Esophagus muscularis mucosa (tissue), 4 donors: Measurements from ENCODE around the gene HSDL1. TPM values are rescaled to one million over a fixed set of nuclear protein-coding genes. Genes with fewer than 3 reads are reported as not detected.

Source experiments
- DNase-seq: peaks from one replicate; pipeline ENCODE4 v3.0.0-alpha.2; 2017; ENCODE audit errors: extremely low spot score
- H3K27ac ChIP-seq, 4 donors: fragments of 200-600 bp; sonication (generic); replicated peaks in 1 of 4; 1 replicate in 3 of 4; 2 replicates in 1 of 4; pipeline ENCODE4 v1.5.1; 2016 to 2019; ENCODE audit warnings: mild to moderate bottlenecking in 1 of 4
- H3K27me3 ChIP-seq, 4 donors: fragments of 200-600 bp; sonication (generic); one replicate each; pipeline versions ENCODE4 v1.5.1 to v1.6.0; 2016 to 2019
- H3K36me3 ChIP-seq, 4 donors: fragments of 200-600 bp; sonication (generic); one replicate each; pipeline ENCODE4 v1.5.1; 2016 to 2019
- H3K4me1 ChIP-seq, 4 donors: fragments of 200-600 bp; sonication (generic); one replicate each; pipeline ENCODE4 v1.5.1; 2016 to 2019
- H3K4me3 ChIP-seq, 4 donors: fragments of 200-600 bp; sonication (generic); 1 replicate in 2 of 4; 2 replicates in 2 of 4; pipeline ENCODE4 v1.5.1; 2016 to 2019; ENCODE audit warnings: mild to moderate bottlenecking in 4 of 4, moderate library complexity in 1 of 4
- H3K9me3 ChIP-seq, 4 donors: fragments of 200-600 bp; sonication (generic); 1 replicate in 3 of 4; 2 replicates in 1 of 4; pipeline ENCODE4 v1.5.1; 2016 to 2019
- EP300 ChIP-seq: sonication (generic); formaldehyde crosslinking; IDR thresholded peaks from one replicate; pipeline ENCODE4 v1.6.1; 2017; ENCODE audit warnings: antibody characterized with exemption
- POLR2A ChIP-seq: fragments of 450-650 bp; IDR thresholded peaks from one replicate; pipeline ENCODE4 v1.6.1; 2017; ENCODE audit warnings: antibody characterized with exemption, moderate library complexity, mild to moderate bottlenecking, low read depth
- POLR2AphosphoS5 ChIP-seq, 2 donors: sonication (generic); formaldehyde crosslinking; IDR thresholded peaks; one replicate each; pipeline ENCODE4 v1.6.1; 2017; ENCODE audit warnings: antibody characterized with exemption in 2 of 2
- WGBS: methylation state at CpG from one replicate; pipeline ENCODE4 v1.1.5; 2018; 5-methylcytosine and 5-hydroxymethylcytosine counted together
- intact Hi-C: fragments of 100-400 bp; cut with DNase I; formaldehyde crosslinking; loops from one replicate; pipeline ENCODE4 v1.15.1; 2023
- total RNA-seq, 4 donors: library from RNA; depleted of rRNA; stranded (reverse); fragments of >200 nt; gene quantifications; one replicate each; pipeline versions ENCODE4 v1.1.0 to v1.2.1, GENCODE V29; 2016
- TF ChIP-seq, protein P1 (sequence below), 3 experiments: fragments of 200-600 bp in 2 of 3; fragments of 450-650 bp in 1 of 3; sonication (generic) in 2 of 3; IDR thresholded peaks; one replicate each; pipeline ENCODE4 v1.5.1; 2017 to 2019; ENCODE audit warnings: antibody characterized with exemption in 3 of 3, mild to moderate bottlenecking in 2 of 3, moderate library complexity in 1 of 3

The HSDL1 gene
- total RNA-seq, 4 donors from 2014 or later = 7.1 to 14.6 (median 11.4) TPM

DNA sequence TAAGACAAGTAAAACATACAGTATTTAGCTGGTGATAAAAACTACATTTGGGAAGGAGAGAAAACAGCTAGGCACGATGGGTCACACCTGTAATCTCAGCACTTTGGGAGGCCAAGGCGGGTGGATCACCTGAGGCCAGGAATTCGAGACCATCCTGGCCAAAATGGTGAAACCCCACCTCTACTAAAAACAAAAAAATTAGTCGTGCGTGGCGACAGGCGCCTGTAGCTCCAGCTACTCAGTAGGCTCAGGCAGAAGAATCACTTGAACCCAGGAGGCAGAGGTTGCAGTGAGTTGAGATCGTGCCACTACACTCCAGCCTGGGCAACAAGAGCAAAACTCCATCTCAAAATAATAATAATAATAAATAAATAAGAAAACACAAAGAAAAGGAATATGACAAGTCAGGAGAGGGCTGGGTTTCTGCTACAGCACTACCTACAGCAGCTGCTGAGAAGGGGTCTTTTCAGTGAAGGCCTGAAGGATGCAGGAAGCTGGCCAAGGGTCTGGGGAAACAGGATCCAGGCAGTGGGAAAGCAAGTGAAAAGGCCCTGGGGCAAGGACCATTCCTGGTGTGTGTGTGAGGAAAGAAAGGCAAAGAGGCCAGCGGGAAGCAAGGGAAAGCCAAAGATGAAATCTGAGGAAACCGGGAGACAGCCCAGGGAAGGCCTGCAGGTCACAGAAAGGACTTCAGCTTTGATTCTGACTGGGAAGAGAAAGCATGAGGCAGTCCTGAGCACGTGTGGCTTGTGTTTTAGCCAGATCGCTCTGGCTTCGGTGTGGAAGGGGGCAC is 38.8 kb downstream of the HSDL1 start:
- 88% methylated on average over 13 of the region's 13 CpGs for WGBS
- DNase-seq = no peak
- H3K36me3 ChIP-seq = peaks cover 0 to 48% (median 20%) of the 10 kb centered on the region in 4 donors
- H3K4me1 ChIP-seq = peaks cover 23 to 63% (median 37%) of the 10 kb centered on the region in 4 donors
- H3K4me3 ChIP-seq = no peak overlapping the region
- no peak overlapping the region for H3K27ac ChIP-seq
- no peaks in the 10 kb centered on the region for H3K27me3 ChIP-seq
- intact Hi-C loops = no loop called here
- no peak for TF ChIP-seq POLR2AphosphoS5 (IDR thresholded peaks at IDR 0.05)
- TF ChIP-seq POLR2A = no peak
- TF ChIP-seq, protein P1, sequence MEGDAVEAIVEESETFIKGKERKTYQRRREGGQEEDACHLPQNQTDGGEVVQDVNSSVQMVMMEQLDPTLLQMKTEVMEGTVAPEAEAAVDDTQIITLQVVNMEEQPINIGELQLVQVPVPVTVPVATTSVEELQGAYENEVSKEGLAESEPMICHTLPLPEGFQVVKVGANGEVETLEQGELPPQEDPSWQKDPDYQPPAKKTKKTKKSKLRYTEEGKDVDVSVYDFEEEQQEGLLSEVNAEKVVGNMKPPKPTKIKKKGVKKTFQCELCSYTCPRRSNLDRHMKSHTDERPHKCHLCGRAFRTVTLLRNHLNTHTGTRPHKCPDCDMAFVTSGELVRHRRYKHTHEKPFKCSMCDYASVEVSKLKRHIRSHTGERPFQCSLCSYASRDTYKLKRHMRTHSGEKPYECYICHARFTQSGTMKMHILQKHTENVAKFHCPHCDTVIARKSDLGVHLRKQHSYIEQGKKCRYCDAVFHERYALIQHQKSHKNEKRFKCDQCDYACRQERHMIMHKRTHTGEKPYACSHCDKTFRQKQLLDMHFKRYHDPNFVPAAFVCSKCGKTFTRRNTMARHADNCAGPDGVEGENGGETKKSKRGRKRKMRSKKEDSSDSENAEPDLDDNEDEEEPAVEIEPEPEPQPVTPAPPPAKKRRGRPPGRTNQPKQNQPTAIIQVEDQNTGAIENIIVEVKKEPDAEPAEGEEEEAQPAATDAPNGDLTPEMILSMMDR (IDR thresholded peaks at IDR 0.05) = no peak
- no peaks in the 10 kb centered on the region for H3K9me3 ChIP-seq

DNA sequence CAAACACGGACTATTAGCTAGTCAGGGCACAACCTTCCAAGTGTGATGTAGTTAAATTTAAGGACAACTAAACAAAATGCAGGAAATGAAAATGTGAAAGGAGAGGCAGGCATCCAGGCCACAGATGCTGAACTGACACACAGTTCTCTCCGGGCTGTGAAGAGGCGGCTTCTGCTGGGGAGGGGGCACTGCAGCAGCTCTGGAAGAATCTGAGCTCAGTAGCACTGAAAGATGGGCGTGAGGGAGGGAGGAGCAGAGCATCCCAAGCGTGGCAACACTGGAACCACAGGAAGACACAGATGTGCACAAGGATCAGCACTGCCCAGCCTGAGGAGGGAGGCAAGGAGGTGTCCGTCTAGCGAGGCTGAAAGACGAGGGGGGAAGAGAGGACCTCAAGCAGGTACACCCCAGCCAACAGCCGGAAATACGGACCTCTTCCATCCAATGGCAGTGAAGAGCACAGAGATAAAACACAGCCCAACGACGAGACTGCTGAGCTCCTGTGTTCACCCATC is 39.6 kb downstream of the HSDL1 start:
- Histone ChIP-seq H3K4me3 (no peak overlapping the region), H3K27me3 (no peaks in the 10 kb centered on the region), H3K27ac (no peak overlapping the region), H3K9me3 (no peaks in the 10 kb centered on the region), H3K36me3 (peaks cover 3 to 56% (median 25%) of the 10 kb centered on the region in 4 donors), H3K4me1 (peaks cover 23 to 55% (median 29%) of the 10 kb centered on the region in 4 donors)
- intact Hi-C loops = no loop called here
- no peak for DNase-seq
- no peak for TF ChIP-seq POLR2A
- 79% methylated on average over 12 of the region's 12 CpGs for WGBS

DNA sequence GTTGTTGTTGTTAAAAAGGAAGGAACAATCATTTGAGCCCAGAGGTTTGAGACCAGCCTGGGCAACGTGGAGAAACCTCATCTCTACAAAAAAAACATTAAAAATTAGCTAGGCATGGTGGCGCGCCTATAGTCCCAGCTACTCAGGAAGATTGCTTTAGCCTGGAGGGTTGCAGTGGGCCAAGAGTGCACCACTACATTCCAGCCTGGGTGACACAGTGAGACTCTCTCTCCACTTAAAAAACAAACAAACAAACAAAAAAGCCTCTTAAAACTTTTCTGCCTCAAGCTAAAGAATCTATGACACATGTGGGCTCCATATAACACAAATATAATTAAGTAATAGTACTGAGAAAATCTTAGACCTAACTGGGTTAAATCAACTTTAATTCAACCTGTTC is 40.7 kb downstream of the HSDL1 start:
- WGBS = 83% methylated on average over 3 of the region's 3 CpGs
- Histone ChIP-seq H3K4me1 (peaks cover 16 to 44% (median 20%) of the 10 kb centered on the region in 4 donors), H3K27ac (no peak overlapping the region), H3K9me3 (no peaks in the 10 kb centered on the region), H3K27me3 (no peaks in the 10 kb centered on the region), H3K4me3 (no peak overlapping the region), H3K36me3 (peaks cover 3 to 63% (median 30%) of the 10 kb centered on the region in 4 donors)
- DNase-seq = no peak
- intact Hi-C loops = no loop called here
- TF ChIP-seq, protein P1 (IDR thresholded peaks at IDR 0.05) = no peak
- TF ChIP-seq EP300 = no peak
- TF ChIP-seq POLR2A = no peak
- TF ChIP-seq POLR2AphosphoS5 (IDR thresholded peaks at IDR 0.05) = no peak

DNA sequence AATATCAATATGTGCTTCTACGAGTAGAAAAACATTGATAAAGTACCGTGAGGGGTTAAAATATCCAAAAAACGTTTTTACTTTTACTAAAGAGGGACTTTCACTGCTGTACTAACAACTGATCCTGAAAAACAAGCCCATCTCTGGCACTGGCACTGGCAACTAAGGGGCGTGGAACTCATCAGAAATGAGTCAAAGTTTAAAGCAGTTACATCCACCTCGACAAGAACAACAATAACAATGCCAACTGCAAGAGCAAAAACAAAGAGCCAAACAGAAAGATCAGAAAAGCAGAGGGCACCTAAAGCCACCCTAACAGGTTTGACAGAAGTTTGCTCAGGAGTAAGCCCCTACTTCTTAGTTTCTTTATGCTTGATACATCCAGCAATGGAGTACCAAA is 41.3 kb downstream of the HSDL1 start:
- 73% methylated on average over 5 of the region's 5 CpGs for WGBS
- H3K27ac ChIP-seq = no peak overlapping the region
- intact Hi-C loops = no loop called here

DNA sequence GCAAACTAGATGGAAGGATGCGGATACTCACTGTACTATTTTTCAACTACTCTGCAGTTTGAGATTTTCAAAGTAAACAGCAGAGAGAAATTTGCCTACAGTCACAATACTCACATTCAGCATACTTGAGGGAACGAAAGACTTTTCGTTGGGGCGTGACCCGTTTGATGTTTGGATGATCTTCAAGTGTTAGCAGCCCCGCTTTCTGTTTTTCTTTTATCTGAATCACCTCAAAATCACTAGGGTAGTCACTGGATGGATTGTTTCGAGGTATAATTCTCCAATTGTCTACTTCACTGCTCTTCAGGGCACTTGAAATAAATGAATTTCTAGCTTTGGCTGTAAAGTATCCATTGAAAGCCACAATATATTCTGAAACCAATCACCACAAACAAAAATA is 46.0 kb downstream of the HSDL1 start:
- Histone ChIP-seq H3K9me3 (no peaks in the 10 kb centered on the region), H3K4me3 (no peak overlapping the region), H3K27ac (no peak overlapping the region), H3K36me3 (peaks cover 28 to 77% (median 61%) of the 10 kb centered on the region in 4 donors), H3K27me3 (no peaks in the 10 kb centered on the region), H3K4me1 (peaks cover 5 to 8% (median 7%) of the 10 kb centered on the region in 4 donors)
- 96% methylated on average over 7 of the region's 7 CpGs for WGBS
- DNase-seq = no peak
- intact Hi-C loops = no loop called here
- TF ChIP-seq POLR2A (no peak), EP300 (no peak), POLR2AphosphoS5 (IDR thresholded peaks at IDR 0.05) (no peak)
- TF ChIP-seq, protein P1 (IDR thresholded peaks at IDR 0.05) = no peak

More for the DNA sequence above, 41.3 kb downstream of the HSDL1 start:
- peaks cover 15 to 39% (median 19%) of the 10 kb centered on the region in 4 donors for H3K4me1 ChIP-seq
- peaks cover 3 to 63% (median 32%) of the 10 kb centered on the region in 4 donors for H3K36me3 ChIP-seq
- H3K27me3 ChIP-seq = no peaks in the 10 kb centered on the region
- no peak for TF ChIP-seq EP300
- TF ChIP-seq, protein P1 (IDR thresholded peaks at IDR 0.05) = no peak
- TF ChIP-seq POLR2AphosphoS5 (IDR thresholded peaks at IDR 0.05) = no peak
- no peak for TF ChIP-seq POLR2A
- no peaks in the 10 kb centered on the region for H3K9me3 ChIP-seq
- H3K4me3 ChIP-seq = no peak overlapping the region
- no peak for DNase-seq
